Lower leg skin (tissue), 3 donors: ENCODE data around the gene MAS1L.

ENCODE experiments used
- CTCF ChIP-seq, 3 donors: fragments of 450-650 bp; IDR thresholded peaks; one replicate each; pipeline ENCODE4 v1.5.1; 2016; ENCODE audit warnings: antibody characterized with exemption in 3 of 3, mild to moderate bottlenecking in 3 of 3, moderate library complexity in 2 of 3
- POLR2A ChIP-seq, 2 donors: fragments of 450-650 bp; IDR thresholded peaks; one replicate each; pipeline ENCODE4 v1.6.1; 2016 to 2017; ENCODE audit warnings: antibody characterized with exemption in 2 of 2, mild to moderate bottlenecking in 1 of 2, moderate library complexity in 1 of 2

DNA sequence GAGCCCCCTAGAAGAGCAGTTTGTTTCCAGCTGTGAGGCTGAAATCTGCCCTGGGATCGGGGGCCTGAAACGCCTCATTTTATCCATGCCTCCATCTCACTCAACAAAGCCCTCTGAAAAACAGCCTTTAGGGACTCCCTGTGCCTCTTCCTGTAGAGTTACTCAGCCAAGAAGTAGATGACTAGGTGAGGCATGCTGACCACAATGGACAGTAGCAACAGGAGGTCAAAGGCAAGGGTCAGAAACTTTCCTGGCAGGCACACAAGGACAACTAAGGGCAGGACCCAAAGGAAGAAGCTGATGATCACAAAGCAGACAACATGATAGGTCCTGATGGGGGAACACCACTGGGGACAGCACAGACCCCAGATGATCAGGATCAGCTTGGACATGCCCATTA, 12.8 kb downstream of the MAS1L start:
- no peak for TF ChIP-seq CTCF (IDR thresholded peaks at IDR 0.05)
- no peak for TF ChIP-seq POLR2A (IDR thresholded peaks at IDR 0.05)
